ENCODE measurements around the gene MTG2. TPM values are rescaled to one million over a fixed set of nuclear protein-coding genes. Genes with fewer than 3 reads are reported as not detected.

MTG2 gene
- total and polyA plus RNA-seq, 2 experiments from 2014 or later = 11.3 to 11.7 TPM

DNA sequence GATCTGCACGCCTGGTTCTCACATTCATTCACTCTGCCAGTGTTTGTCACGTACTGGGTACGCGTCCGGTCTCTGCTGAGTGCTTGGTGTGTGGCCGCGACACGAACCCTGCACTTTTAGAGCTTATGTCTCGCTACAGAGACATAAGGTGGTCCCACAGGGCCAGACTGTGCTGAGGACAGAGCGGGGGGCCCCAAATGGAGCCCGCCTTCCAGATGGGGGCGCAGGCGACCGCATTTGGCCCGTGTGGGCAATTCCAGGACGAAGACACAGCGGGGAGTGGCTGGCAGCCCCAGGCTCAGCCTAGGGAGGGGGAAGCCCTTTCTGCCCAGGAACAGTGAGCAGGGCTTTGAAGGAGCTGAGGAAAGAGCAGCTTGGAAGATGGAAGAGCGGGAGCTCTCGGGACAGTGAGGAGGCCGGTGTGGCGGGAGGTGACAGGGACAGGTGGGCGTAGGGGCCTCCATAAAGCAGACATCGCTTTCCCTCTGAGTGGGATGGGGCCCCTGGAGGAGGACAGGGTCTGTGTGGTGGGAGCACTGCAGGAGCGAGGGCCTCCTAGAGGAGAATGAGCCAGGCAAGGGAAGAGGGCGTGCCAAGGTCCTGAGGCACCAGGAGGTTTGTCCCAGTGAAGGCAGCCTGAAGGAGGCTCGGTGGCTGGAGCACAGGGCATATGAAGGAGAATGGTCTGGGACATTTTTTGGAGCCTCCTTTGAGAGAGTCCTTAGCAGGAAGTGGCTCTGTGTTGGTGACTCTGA lies 7.8 kb upstream of the MTG2 start:
- H3K9me2 ChIP-seq (ENCODE audit: insufficient read depth) = no peaks in the 10 kb centered on the region
- H2AFZ ChIP-seq = no peak overlapping the region
- no peaks in the 10 kb centered on the region for H3F3A ChIP-seq (replicated peaks; ENCODE audit: low read depth)
- Mint-ChIP-seq H3K9me3 (no peaks in the 10 kb centered on the region; the same call in 2 of the 3 replicates), H3K4me1 (no peaks in the 10 kb centered on the region), H3K36me3 (ENCODE audit: low read depth) (peaks cover 29% of the 10 kb centered on the region), H3K27ac (peak overlapping the region; percentile 31; the same call in 1 of the 2 replicates), H3K4me3 (no peak overlapping the region; the same call in 2 of the 3 replicates), H3K27me3 (ENCODE audit: insufficient read depth, low read depth, poor library complexity) (peaks cover 11% of the 10 kb centered on the region)
- no peak overlapping the region for H3K4me3 ChIP-seq
- DNase-seq (ENCODE audit: low spot score) (no peak), ATAC-seq (no peak)
- no peaks in the 10 kb centered on the region for H3K36me3 ChIP-seq (ENCODE audit: insufficient read depth)
- H3K4me2 ChIP-seq = no peak overlapping the region
- no peaks in the 10 kb centered on the region for H4K20me1 ChIP-seq (replicated peaks; ENCODE audit: insufficient read depth)
- no peaks in the 10 kb centered on the region for H3K4me1 ChIP-seq (ENCODE audit: insufficient read depth)
- no peak overlapping the region for H3K27ac ChIP-seq (ENCODE audit: low read depth)
- H3K79me2 ChIP-seq (replicated peaks; ENCODE audit: insufficient read depth) = no peaks in the 10 kb centered on the region
- H3K27me3 ChIP-seq (ENCODE audit: insufficient read depth) = no peaks in the 10 kb centered on the region
- TF ChIP-seq, protein P1, sequence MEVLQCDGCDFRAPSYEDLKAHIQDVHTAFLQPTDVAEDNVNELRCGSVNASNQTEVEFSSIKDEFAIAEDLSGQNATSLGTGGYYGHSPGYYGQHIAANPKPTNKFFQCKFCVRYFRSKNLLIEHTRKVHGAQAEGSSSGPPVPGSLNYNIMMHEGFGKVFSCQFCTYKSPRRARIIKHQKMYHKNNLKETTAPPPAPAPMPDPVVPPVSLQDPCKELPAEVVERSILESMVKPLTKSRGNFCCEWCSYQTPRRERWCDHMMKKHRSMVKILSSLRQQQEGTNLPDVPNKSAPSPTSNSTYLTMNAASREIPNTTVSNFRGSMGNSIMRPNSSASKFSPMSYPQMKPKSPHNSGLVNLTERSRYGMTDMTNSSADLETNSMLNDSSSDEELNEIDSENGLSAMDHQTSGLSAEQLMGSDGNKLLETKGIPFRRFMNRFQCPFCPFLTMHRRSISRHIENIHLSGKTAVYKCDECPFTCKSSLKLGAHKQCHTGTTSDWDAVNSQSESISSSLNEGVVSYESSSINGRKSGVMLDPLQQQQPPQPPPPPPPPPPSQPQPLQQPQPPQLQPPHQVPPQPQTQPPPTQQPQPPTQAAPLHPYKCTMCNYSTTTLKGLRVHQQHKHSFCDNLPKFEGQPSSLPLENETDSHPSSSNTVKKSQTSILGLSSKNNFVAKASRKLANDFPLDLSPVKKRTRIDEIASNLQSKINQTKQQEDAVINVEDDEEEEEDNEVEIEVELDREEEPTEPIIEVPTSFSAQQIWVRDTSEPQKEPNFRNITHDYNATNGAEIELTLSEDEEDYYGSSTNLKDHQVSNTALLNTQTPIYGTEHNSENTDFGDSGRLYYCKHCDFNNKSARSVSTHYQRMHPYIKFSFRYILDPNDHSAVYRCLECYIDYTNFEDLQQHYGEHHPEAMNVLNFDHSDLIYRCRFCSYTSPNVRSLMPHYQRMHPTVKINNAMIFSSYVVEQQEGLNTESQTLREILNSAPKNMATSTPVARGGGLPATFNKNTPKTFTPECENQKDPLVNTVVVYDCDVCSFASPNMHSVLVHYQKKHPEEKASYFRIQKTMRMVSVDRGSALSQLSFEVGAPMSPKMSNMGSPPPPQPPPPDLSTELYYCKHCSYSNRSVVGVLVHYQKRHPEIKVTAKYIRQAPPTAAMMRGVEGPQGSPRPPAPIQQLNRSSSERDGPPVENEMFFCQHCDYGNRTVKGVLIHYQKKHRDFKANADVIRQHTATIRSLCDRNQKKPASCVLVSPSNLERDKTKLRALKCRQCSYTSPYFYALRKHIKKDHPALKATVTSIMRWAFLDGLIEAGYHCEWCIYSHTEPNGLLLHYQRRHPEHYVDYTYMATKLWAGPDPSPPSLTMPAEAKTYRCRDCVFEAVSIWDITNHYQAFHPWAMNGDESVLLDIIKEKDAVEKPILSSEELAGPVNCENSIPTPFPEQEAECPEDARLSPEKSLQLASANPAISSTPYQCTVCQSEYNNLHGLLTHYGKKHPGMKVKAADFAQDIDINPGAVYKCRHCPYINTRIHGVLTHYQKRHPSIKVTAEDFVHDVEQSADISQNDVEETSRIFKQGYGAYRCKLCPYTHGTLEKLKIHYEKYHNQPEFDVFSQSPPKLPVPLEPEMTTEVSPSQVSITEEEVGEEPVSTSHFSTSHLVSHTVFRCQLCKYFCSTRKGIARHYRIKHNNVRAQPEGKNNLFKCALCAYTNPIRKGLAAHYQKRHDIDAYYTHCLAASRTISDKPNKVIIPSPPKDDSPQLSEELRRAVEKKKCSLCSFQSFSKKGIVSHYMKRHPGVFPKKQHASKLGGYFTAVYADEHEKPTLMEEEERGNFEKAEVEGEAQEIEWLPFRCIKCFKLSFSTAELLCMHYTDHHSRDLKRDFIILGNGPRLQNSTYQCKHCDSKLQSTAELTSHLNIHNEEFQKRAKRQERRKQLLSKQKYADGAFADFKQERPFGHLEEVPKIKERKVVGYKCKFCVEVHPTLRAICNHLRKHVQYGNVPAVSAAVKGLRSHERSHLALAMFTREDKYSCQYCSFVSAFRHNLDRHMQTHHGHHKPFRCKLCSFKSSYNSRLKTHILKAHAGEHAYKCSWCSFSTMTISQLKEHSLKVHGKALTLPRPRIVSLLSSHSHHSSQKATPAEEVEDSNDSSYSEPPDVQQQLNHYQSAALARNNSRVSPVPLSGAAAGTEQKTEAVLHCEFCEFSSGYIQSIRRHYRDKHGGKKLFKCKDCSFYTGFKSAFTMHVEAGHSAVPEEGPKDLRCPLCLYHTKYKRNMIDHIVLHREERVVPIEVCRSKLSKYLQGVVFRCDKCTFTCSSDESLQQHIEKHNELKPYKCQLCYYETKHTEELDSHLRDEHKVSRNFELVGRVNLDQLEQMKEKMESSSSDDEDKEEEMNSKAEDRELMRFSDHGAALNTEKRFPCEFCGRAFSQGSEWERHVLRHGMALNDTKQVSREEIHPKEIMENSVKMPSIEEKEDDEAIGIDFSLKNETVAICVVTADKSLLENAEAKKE (CRISPR knock-in tag; IDR thresholded peaks at IDR 0.05) = no peak
- TF ChIP-seq POLR2AphosphoS5 (IDR thresholded peaks at IDR 0.05; ENCODE audit: low read depth) (no peak), EZH2 (IDR thresholded peaks at IDR 0.05; ENCODE audit: low read depth, unreplicated experiment) (no peak), STAT1 (IDR thresholded peaks at IDR 0.05; ENCODE audit: unreplicated experiment) (no peak), CREB1 (CRISPR knock-in tag; IDR thresholded peaks at IDR 0.05; ENCODE audit: low read depth) (no peak), JUNB (IDR thresholded peaks at IDR 0.05; ENCODE audit: unreplicated experiment) (no peak), ZNF331 (CRISPR knock-in tag; IDR thresholded peaks at IDR 0.05; ENCODE audit: low read depth) (no peak)
- TF ChIP-seq, protein P2, sequence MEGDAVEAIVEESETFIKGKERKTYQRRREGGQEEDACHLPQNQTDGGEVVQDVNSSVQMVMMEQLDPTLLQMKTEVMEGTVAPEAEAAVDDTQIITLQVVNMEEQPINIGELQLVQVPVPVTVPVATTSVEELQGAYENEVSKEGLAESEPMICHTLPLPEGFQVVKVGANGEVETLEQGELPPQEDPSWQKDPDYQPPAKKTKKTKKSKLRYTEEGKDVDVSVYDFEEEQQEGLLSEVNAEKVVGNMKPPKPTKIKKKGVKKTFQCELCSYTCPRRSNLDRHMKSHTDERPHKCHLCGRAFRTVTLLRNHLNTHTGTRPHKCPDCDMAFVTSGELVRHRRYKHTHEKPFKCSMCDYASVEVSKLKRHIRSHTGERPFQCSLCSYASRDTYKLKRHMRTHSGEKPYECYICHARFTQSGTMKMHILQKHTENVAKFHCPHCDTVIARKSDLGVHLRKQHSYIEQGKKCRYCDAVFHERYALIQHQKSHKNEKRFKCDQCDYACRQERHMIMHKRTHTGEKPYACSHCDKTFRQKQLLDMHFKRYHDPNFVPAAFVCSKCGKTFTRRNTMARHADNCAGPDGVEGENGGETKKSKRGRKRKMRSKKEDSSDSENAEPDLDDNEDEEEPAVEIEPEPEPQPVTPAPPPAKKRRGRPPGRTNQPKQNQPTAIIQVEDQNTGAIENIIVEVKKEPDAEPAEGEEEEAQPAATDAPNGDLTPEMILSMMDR (conservative IDR thresholded peaks at IDR 0.05; ENCODE audit: low read depth in 2 of 2) = peak in 1 of 2 experiments; percentile 26; a peak in 2 of 4 replicates

Measured in GM23338 (cell line).